ENCODE data around the gene SELPLG.
A peak's percentile ranks its signal among the peaks of the same experiment; 100 is the strongest.

The SELPLG gene

DNA sequence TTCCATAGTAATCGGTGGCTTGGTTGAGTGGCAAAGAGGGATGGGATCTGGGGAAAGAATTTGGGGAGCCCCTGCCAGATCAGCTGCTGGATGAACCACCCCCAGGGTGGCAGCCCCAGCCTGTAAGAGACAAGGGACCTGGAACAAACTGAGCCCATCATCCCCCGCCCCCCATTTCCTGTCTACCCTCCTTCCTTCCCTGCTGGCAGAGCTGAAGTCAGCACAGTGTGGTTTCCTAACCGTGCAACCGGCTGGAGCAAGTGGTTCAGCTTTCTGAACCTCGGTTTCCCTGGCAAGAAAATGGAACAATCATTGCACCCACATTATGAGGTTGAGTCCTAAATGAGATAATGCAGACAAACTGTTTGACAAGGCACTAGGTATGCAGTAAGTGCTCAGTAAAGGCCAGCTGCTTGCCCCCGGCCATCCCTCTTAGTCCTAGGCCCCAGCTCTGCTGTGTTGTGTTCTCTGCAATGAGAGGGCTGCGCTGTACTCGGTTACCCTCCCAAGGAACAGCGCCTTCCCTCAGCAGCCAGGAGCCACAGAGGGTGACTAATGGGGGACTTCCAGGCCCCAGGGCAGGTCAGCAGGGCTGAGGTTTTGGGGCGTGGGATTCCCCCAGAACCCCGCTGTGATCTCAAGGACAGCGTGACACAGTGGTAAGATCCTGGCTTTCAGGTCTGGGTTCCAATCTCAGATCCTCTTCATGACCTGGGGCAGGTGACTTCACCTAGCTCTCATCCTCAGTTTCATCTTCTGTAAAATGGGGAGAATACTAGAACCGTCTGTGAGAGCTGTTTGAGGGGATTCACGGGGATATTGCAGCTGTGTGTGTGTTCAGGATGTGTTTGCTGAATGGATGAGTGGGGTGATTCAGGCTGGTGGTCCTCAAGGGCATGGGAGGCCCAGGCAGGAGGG, 16.5 kb downstream of the SELPLG start:
- DNase-seq = peak; percentile 89

DNA sequence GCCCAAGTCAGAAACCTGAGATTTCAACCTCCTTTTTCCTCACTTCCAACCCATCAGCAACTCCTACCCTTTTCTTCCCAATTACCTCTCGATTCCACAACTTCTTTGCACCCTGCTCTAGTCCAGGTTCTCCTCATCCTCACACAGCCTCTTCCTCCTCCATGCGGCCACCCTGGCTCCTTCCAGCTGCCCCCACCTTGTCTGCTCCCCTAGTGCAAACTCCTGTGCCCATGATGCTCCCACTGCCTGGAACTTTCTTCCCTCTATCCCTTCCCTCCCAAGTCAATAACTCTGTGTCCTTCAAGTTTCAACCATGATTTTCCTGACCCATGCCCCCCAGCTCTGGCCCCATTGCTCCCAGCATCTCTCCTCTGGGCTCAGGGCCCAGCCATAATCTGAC, 17.3 kb downstream of the SELPLG start:
- DNase-seq = no peak

DNA sequence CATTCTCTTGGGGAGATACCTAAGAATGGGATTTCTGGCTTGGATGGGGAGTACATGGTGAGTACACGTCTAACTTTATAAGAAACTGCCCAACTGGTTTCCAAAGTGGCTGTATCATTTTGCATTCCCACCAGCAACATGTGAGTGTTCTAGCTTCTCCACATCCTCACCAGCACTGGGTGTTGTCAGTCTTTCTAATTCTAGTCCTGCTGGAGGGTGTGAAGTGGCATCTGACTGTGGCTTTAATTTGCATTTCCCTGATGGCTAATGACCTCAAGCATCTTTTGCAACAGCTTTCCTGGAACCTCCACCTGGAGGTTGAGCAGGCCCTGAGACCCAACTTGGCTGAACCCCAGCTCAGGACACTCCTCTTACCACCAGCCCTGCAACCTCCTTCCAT, 17.8 kb downstream of the SELPLG start:
- DNase-seq = peak; percentile 16

DNA sequence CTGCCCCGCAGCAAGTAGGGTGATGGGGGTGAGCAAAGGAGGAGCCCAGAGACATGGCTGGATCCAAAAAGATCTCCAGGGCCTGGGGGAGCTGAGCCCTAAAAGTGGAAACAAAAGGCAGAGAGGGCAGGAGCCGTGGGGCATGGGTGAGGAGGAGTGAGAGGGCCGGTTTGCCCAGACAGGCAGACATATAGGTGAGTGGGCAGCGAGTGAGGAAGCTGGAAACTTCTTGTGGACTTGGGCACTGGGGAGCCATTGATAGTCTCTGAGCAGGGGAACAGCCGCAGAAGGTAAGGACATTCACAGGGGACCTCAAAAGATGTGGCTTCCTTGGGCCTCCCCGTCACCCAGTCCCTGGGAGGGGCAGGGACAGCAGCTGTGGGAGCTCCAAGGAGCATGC, 19.1 kb downstream of the SELPLG start:
- no peak for DNase-seq

DNA sequence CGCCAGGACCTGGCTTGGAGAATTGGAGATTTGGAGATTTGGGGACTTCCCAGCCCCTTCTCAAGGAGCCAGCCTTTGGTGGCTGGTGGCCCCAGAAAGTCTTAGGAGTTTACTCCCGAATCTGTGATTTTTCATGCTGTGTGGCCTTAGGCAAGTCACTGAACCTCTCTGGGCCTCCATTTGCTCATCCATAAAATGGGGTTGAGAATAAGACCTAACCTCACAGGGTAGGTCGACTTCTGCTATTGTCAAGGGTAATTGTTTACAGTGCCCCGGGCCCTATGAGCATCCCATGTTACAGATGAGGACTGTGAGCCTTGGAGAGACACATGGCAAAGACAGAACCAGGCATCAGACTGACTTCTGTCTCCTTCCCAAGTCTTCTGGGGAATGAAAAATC, 19.7 kb downstream of the SELPLG start:
- DNase-seq = no peak

DNA sequence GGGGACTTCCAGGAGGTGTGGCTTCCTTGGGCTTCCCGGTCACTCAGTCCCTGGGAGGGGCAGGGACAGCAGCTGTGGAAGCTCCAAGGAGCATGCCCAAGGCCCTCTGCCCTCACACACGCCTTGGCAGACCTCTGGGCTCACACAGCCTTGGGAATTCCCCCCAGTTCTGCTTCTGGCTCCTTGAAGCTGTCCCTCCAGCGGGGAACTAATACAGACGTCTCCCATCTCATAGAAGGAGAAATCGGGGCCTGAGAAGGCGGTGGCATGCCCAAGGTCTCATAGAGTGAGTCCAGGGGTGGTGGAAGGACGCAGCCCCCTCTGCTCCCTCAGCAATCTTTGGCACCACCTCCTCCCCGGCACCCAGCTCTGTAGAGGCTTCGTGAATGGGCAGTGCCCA, 20.1 kb downstream of the SELPLG start:
- no peak for DNase-seq

DNA sequence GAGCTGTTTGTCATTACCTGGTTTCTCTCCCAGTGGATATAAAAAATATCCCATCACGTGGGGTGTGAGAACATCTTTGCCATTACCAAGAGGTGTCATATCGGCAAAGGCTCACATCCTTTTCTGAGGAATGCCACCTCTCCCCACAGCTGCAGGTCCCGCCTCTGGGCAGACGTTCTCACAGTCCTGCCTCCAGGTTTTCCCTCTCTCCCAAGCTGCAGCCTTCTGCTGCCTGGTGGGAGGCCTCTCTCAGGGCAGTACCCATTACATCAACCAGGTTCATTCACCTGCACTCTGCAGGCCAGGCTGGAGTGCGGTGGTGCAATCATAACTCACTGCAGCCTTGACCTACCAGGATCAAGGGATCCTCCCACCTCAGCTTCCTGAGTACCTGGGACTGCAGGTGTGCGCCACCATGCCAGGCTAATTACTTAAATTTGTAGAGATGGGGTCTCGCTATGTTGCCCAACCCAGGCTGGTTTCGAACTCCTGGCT, 20.9 kb downstream of the SELPLG start:
- no peak for DNase-seq

DNA sequence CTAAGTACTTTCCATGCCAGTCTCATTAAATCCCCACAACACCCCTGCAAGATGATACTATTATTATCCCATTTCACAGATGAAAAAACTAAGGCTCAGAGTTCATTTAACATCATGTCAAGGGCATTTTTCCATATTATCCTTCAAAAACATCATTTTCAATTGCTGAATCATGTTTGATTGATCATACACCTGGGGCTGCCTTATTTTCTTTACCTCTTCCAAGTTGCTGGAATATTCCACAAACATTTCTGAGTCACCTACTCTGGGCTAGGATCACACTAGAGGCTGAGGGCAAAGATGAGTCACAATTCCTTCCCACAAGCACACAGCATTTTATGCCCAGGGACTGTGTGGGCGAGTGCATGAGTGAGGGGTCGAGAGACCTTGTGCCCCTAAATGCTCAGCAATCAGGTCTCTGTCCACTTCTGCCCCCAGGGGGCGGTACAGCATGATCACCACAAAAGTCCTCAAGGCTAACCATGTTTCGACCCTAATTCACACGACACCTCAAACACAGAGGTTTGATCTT, 21.7 kb downstream of the SELPLG start:
- DNase-seq = peak; percentile 59

DNA sequence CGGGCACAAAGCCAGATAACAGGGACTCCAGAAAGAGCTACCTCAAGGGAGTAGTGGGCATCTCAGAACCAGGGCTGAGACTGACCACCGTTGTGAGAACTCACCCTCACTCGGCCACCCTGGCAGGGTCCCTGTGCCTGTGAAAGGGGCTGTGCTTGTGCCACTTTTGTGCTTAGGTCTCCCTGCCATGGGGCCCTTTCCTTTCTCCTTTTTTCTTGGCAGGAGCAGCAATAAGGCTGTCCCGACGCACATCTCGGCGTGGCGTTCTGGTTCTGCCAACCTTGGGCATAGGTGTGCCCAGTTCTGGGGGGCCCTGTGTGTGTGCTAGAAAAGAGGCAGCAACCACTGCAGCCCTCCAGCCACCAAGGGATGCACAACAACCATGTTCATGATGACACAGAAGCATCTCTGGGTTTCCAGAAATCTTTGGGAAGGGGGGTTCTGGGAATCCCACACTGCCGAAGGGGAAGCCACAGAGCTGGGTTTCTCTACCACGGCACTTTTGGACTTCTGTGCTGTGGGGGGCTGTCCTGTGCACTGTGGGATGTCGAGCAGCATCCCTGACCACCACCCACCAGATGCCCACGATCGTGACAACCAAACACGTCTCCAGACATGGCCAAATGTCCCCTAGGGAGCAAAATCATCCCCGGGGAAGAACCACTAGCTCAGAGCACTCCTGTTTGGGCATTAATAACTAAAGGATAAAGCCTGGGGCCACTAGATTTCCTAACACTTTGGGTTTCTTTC, 22.7 kb downstream of the SELPLG start:
- no peak for DNase-seq

DNA sequence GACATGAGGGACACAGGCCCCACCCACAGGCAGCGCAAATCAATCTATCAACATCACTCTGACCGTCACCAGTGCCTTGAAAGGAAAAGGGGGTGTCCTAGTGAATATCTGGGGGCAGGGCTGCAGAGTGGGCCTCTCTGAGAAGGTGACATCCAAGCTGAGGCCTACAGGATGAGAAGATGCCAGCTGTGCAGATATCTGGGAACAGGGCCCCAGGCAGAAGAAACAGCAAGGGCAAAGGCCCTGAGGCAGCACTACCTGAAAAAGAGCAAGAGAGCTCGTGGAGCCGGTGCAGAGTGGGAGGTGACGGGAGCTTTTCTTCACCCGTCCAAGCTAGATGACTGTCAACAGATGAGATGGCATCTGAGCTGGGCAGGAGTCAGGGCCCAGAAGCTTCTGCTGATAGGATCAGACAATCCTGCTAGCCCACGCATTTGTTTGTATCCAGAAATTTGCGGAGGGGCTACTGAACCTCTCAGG, 23.3 kb downstream of the SELPLG start:
- no peak for DNase-seq

DNA sequence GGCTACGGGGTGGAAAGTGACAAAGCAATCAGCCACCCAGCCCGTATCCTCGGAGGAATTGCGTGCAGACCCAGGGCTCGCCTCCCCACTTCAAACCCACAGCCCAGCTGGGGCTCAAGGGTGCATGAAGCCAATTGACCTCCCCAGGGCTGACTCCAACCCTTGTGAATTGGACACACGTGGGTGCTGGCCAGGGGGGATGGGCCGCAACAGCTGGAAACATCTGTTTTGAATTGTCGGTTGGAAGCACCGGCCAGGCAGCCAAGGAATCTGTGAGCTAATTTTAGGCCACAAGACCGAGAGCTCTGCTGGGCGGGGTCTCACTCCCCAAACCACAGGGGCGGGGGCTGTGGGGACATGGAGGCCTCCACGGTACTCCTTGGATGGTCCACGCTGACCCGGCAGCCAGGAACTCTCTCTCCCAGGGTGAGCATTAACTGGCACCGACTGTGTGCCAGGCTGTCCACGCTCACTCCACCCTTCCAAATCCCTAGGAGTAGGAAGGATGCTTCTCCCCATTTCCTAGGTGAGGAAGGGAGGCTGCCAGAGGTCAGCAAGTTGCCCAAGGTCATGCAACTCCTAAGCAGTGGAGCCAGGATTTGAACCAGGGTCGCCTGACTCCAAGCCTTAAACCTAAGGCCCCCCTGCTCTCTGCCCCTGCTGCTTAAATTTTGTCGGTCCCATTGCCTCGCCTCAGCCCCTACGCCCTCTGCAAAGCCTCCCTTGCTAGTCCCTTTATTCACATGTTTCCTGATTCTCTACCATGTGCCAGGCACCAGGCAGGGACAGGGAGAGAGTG, 24.0 kb downstream of the SELPLG start:
- no peak for DNase-seq

DNA sequence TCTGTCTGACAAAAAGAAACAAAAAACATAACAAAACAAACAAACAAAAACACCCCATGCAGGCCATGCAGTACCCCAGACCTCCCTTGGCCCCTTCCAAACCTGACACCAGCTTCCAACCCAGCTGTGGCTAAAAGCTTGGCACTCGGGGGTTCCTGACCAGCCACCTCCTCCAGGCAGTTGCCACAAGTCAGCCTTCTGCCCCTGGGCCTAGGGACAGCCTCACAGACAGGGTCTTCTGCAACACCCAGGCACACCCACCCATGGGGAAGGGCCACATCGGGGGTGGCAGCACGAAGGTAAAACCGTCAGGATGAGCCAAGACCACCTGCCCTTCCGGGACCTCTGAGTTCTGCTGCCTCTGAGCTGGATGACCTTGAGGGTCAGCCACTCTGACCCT, 25.1 kb downstream of the SELPLG start:
- no peak for DNase-seq

DNA sequence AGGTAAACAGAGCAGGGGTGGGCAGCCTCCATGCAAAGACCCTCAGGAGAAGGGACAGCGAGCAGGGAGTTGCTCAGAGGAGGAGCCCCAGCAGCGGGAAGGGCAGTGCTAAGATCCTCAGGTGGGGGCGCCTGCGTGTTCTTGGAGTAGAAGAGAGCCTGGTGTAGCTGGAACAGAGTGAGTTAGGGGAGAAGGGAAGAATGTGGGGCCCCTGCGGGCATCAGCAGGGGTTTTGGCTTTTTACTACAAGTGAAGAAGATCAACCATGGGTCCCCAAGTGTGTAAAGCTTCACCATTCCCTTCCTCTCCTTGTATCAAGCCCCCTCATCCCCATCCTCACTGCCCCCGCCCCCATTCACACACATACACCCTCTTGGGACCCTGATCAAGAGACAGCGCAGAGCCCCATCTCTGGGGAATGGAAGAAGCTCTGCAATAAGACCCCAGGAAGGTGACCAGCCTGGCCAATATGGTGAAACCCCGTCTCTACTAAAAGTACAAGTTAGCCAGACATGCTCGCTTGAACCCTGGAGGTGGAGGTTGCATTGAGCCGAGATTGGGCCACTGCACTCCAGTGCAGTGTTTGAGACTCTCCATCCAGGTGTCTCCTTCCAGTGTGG, 25.6 kb downstream of the SELPLG start:
- no peak for DNase-seq

DNA sequence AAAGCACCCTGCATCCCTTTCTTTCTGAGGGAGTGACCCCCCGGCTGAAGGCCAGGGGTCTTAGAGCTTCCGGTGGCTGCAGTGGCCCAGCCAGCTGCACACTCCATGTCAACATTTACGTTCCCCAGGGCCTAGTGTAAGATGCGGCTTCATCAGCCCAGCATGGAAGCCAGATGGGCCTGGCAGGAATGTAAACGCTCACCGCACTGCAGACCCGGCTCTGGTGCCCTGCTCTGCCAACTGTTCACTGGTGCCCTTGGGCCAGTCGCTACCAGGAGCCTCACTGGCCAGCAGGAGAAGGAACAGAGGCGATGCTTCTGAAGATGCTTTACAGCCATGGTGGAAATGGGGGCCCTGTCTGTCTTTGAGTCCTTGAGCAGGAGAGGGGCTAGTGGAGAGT, 27.2 kb downstream of the SELPLG start:
- no peak for DNase-seq

DNA sequence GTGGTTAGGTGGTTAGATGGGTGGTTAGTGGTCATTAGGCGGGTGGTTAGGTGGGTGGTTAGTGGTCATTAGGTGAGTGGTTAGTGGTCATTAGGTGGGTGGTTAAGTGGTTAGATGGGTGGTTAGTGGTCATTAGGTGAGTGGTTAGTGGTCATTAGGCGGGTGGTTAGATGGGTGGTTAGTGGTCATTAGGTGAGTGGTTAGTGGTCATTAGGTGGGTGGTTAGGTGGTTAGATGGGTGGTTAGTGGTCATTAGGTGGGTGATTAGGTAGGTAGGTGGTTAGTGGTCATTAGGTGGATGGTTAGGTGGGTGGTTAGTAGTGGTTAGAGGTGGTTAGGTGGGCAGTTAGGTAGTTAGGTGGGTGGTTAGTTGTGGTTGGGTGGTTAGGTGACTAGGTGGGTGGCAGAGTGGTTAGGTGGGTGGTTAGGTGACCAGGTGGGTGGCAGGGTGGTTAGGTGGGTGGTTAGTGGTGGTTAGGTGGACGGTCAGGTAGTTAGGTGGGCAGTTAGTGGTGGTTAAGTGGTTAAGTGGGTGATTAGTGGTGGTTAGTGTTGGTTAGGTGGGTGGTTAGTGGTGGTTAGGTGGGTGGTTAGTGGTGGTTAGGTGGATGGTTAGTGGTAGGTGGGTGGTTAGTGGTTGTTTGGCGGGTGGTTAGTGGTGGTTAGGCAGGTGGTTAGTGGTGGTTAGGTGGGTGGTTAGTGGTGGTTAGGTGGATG, 27.8 kb downstream of the SELPLG start:
- DNase-seq = no peak

DNA sequence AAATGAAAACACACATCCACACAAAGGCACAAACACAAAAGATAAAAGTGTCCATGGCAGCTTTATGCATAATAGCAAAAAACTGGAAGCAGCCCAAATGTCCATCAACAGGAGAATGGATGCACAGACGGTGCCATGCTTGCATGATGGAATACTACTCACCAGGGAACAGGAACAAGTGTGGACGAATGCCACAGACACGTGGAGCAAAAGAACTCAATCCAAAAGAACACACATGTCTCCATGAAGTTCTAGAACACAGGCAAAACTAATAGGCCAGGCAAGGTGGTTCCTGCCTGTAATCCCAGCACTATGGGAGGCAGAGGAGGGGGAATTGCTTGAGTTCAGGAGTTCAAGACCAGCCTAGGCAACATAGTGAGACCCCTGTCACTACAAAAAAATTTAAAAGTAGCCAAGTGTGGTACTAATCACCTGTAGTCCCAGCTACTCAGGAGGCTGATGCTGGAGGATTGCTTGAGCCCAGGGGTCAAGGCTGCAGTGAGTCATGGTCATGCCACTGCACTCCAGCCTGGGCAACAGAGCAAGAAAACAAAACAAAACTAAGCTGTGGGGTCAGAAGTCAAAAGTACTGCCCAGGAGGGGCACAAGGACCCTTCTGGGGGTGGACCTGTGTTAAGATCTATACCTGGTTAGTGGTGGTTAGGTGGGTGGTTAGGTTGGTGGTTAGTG, 28.5 kb downstream of the SELPLG start:
- DNase-seq = no peak

DNA sequence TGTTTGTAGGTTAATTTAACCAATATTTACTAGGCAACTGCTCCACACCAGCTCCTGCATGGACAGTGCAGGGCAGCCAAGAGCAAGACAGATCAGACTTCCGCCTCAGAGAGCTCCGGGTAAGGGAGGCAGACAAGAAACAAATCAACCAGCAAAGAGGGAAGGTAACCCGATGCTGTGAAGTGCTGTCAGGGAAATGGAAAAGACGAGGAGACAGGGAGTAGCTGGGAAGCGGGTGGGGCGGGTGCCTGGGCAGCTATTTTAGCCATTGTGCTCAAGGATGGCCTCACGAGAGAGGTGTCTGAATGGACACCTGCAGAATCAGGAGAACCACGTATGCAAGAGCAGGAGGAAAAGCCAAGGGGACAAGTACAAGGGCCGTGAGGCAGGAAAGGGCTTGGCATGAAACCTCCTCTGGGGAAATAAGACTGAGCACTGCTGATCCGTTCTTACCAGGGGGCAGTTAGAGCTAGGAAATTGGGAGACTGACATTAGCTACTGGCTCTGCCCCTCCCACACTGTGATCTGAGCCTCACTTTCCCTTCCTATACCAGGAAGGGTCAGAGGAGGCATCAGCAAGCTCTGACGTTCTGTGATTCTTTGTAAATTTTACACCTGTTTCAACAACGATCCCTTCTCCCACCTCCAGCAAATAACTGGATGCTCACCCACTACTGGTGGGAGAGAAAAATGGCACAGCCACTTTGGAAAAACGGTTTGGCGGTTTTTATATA, 29.3 kb downstream of the SELPLG start:
- no peak for DNase-seq

DNA sequence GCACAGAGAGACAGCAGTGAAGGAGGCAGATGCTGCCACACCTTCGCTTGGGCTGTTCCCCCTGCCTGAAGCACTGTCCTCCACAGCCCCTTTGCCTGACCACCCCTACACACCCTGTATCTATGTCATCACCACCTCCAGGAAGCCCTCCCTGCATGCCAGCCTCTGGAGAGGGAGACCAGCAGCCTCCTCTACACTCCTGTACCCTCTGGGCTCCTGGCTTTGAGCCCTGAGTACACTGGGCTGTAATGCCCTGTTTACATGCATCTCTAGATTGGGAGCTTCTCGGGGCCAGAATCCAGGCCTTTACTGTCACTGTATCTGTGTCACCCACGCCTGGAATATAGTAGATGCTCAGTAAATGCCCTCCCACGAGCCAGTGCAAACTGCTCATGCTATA, 30.0 kb downstream of the SELPLG start:
- DNase-seq = no peak

DNA sequence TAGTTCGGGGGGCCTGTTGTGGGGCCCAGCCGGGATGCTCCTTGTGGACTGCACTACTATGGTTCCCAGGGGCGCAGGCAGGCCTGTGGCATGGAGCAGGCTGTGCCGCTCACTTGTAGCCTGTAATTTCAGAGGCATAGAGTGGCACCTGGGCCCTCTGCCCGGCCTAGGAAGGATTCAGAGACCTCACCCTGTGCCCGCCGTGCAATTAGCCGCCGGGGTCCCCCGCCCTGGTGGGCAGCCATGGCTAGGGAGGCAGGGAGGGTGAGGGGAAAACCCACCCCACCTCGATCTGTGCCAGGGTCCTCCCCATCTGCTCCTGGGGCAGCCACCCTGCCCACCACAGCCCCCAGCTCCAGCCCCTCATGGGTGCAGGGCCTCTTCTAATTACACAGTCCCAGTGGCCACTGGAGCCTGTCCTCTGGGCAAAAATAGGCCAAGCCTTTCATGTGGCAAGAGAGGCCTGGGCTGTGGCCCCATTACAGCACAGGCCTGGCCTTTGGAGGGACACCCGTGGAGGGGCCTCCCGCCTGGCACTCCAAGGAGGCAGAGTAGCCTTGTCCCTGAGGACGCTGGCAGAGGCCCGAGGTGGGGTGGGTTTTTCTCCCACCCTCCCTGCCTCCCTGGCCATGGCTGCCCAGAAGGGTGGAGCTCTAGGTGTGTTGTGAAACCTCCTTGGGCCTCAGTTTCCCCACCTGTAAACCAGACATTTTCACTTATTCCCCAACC, 30.6 kb downstream of the SELPLG start:
- no peak for DNase-seq
